ENCODE results near the gene MEX3B.
A peak's percentile ranks its signal among the peaks of the same experiment; 100 is the strongest.

MEX3B gene

GRCh38 chr15:82045892-82046665 is at the start of gene MEX3B:
TSS of gene MEX3B (minus strand) at chr15:82046018. CDS start at chr15:82045705, 313 bp downstream.
- H3K4me3 ChIP-seq (ENCODE audit: low read depth, low read length), result peak within 1 kb of the TSS; percentile 85
- ChIA-PET POLR2A (interaction anchor here (0.5 to 2.0 kb wide), 18 partner anchors 13 to 1131 kb away, joined by 3 to 15 read pairs (median 4); no protein-coding TSS in a partner anchor), CTCF (interaction anchor here (0.5 to 2.8 kb wide), 6 partner anchors 17 to 233 kb away, joined by 3 to 11 read pairs (median 3); no protein-coding TSS in a partner anchor)
- H3K27ac ChIP-seq (ENCODE audit: extremely low read depth, low read depth, low read length), result peak within 1 kb of the TSS; percentile 100
- peaks cover 32% of the 10 kb centered on the region for H3K4me1 ChIP-seq (ENCODE audit: control insufficient read depth, insufficient read depth, low read length)
- H3K9me3 ChIP-seq (ENCODE audit: control insufficient read depth, insufficient read depth, low read depth, low read length), result no peaks in the 10 kb centered on the region
- H3K36me3 ChIP-seq (ENCODE audit: control insufficient read depth in 2 of 2, insufficient read depth in 1 of 2, low read length in 2 of 2), result peaks cover 17 to 18% of the 10 kb centered on the region in 2 experiments
- TF ChIP-seq ZNF510 (tag by site-specific recombination; IDR thresholded peaks at IDR 0.05; ENCODE audit: insufficient replicate concordance) (no peak), ZNF335 (tag by site-specific recombination; conservative IDR thresholded peaks at IDR 0.05) (peak; percentile 91), GLI4 (tag by site-specific recombination; IDR thresholded peaks at IDR 0.05) (no peak), ZNF701 (tag by site-specific recombination; IDR thresholded peaks at IDR 0.05) (no peak), ZNF670 (tag by site-specific recombination; IDR thresholded peaks at IDR 0.05; ENCODE audit: low read depth) (no peak), ZNF214 (tag by site-specific recombination; IDR thresholded peaks at IDR 0.05; ENCODE audit: borderline replicate concordance) (no peak), SP3 (tag by site-specific recombination; IDR thresholded peaks at IDR 0.05) (peak; percentile 44; the same call in 1 of the 2 replicates), HOXA7 (CRISPR knock-in tag; IDR thresholded peaks at IDR 0.05; ENCODE audit: borderline replicate concordance) (no peak), OVOL3 (tag by site-specific recombination; IDR thresholded peaks at IDR 0.05) (no peak), ZBTB21 (tag by site-specific recombination; IDR thresholded peaks at IDR 0.05) (no peak), ZNF354C (tag by site-specific recombination; IDR thresholded peaks at IDR 0.05; ENCODE audit: borderline replicate concordance, low read depth) (no peak), TCF7L2 (IDR thresholded peaks at IDR 0.05; ENCODE audit: borderline replicate concordance, low read depth, low read length) (no peak), REST (tag by site-specific recombination; IDR thresholded peaks at IDR 0.05) (no peak), PBX3 (CRISPR knock-in tag; IDR thresholded peaks at IDR 0.05) (no peak), ZNF146 (tag by site-specific recombination; IDR thresholded peaks at IDR 0.05) (no peak), ZNF23 (tag by site-specific recombination; IDR thresholded peaks at IDR 0.05; ENCODE audit: borderline replicate concordance) (no peak), ZNF302 (tag by site-specific recombination; IDR thresholded peaks at IDR 0.05; ENCODE audit: low read depth) (no peak), ZNF266 (tag by site-specific recombination; IDR thresholded peaks at IDR 0.05; ENCODE audit: low read depth) (no peak), ZBTB48 (tag by site-specific recombination; IDR thresholded peaks at IDR 0.05) (peak; percentile 62; the same call in 1 of the 2 replicates), ZNF366 (tag by site-specific recombination; conservative IDR thresholded peaks at IDR 0.05) (no peak), ZNF223 (tag by site-specific recombination; IDR thresholded peaks at IDR 0.05) (no peak), ZNF549 (tag by site-specific recombination; IDR thresholded peaks at IDR 0.05) (no peak), ZNF658 (tag by site-specific recombination; IDR thresholded peaks at IDR 0.05) (no peak), ZNF585B (tag by site-specific recombination; IDR thresholded peaks at IDR 0.05) (no peak), KLF10 (tag by site-specific recombination; IDR thresholded peaks at IDR 0.05) (no peak; the same call in 1 of the 2 replicates), ZNF140 (tag by site-specific recombination; IDR thresholded peaks at IDR 0.05) (no peak), ZNF707 (tag by site-specific recombination; IDR thresholded peaks at IDR 0.05) (no peak), ZNF132 (tag by site-specific recombination; IDR thresholded peaks at IDR 0.05; ENCODE audit: borderline replicate concordance) (no peak), KLF9 (tag by site-specific recombination; IDR thresholded peaks at IDR 0.05; ENCODE audit: low read depth) (no peak)
- TF ChIP-seq, protein P1, sequence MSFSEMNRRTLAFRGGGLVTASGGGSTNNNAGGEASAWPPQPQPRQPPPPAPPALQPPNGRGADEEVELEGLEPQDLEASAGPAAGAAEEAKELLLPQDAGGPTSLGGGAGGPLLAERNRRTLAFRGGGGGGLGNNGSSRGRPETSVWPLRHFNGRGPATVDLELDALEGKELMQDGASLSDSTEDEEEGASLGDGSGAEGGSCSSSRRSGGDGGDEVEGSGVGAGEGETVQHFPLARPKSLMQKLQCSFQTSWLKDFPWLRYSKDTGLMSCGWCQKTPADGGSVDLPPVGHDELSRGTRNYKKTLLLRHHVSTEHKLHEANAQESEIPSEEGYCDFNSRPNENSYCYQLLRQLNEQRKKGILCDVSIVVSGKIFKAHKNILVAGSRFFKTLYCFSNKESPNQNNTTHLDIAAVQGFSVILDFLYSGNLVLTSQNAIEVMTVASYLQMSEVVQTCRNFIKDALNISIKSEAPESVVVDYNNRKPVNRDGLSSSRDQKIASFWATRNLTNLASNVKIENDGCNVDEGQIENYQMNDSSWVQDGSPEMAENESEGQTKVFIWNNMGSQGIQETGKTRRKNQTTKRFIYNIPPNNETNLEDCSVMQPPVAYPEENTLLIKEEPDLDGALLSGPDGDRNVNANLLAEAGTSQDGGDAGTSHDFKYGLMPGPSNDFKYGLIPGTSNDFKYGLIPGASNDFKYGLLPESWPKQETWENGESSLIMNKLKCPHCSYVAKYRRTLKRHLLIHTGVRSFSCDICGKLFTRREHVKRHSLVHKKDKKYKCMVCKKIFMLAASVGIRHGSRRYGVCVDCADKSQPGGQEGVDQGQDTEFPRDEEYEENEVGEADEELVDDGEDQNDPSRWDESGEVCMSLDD (tag by site-specific recombination; IDR thresholded peaks at IDR 0.05), result no peak

Measured in HEK293 (cell line).